ENCODE measurements around the gene PIAS1. TPM values are rescaled to one million over a fixed set of nuclear protein-coding genes. Genes with fewer than 3 reads are reported as not detected.

PIAS1 gene
- total RNA-seq, 1 experiment from 2014 or later = 25.9 TPM

- TF ChIP-seq EZH2 (IDR thresholded peaks at IDR 0.05) (no peak), RAD21 (IDR thresholded peaks at IDR 0.05; ENCODE audit: low read depth) (no peak)
Measured at GRCh38 chr15:68126396-68126795, 72.3 kb downstream of the PIAS1 start (continued).

DNA sequence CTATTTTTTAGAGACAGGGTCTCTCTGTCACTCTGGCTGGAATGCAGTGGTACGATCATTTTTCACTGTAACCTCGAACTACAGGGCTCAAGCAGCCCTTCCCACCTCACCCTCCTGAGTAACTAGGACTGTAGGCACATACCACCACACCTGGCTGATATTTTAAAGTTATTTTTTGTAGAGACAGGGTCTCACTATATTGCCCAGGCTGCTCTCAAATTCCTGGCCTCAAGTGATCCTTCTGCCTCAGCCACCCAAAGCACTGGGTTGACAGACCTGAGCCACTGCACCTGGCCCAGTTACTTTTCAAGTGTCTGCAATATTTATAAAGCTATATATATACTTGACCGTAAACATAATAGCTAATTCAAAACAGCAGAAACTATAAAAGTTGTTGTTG lies 75.0 kb downstream of the PIAS1 start:
- H3K36me3 ChIP-seq (ENCODE audit: control insufficient read depth in 1 of 2, insufficient read depth in 2 of 2, low read length in 2 of 2) = no peaks in the 10 kb centered on the region
- H3K4me2 ChIP-seq (ENCODE audit: low read length) = no peak overlapping the region
- H3K79me2 ChIP-seq (ENCODE audit: insufficient read depth, low read length) = peaks cover 33% of the 10 kb centered on the region
- H3K9me2 ChIP-seq (ENCODE audit: insufficient read depth) = no peaks in the 10 kb centered on the region
- H4K20me1 ChIP-seq (ENCODE audit: insufficient read depth) = no peaks in the 10 kb centered on the region
- no peak overlapping the region for H3K27ac ChIP-seq (ENCODE audit: low read depth, low read length)
- RAD21 ChIA-PET (ENCODE audit: low non-redundant PET in 1 of 2, low total read pairs in 2 of 2, uncharacterized antibody in 2 of 2, unreplicated experiment in 2 of 2) = no interaction called here
- TF ChIP-seq MAX (IDR thresholded peaks at IDR 0.05) (no peak), SP1 (IDR thresholded peaks at IDR 0.05; ENCODE audit: low read depth) (no peak), ZFX (IDR thresholded peaks at IDR 0.05) (no peak), REST (IDR thresholded peaks at IDR 0.05; ENCODE audit: low read depth) (no peak), POLR2A (IDR thresholded peaks at IDR 0.05; ENCODE audit: borderline replicate concordance, extremely low read depth, insufficient read depth, insufficient read length) (no peak), JUND (IDR thresholded peaks at IDR 0.05) (no peak), SRF (IDR thresholded peaks at IDR 0.05; ENCODE audit: low read depth) (no peak), RAD21 (IDR thresholded peaks at IDR 0.05; ENCODE audit: low read depth) (no peak)
- POLR2A ChIA-PET = no interaction called here
- intact Hi-C loops (cut with micrococcal nuclease) = no loop called here
- no peaks in the 10 kb centered on the region for H3K9me3 ChIP-seq (ENCODE audit: control insufficient read depth in 1 of 2, insufficient read depth in 1 of 2, low read depth in 1 of 2, low read length in 2 of 2)
- no TSS peak for BruUV-seq (replicated peaks)
- H3K4me3 ChIP-seq (replicated peaks in 1 of 2; ENCODE audit: low read depth in 1 of 2, low read length in 2 of 2) = no peak overlapping the region
- ATAC-seq (no peak), DNase-seq (ENCODE audit: low read depth, low spot score) (no peak)
- H3K4me1 ChIP-seq (ENCODE audit: control insufficient read depth in 1 of 2, insufficient read depth in 2 of 2, low read length in 2 of 2) = peaks cover 6 to 10% of the 10 kb centered on the region in 2 experiments; a peak in 3 of 4 replicates
- CTCF ChIA-PET = no interaction called here
- no peak overlapping the region for H2AFZ ChIP-seq (ENCODE audit: low read depth, low read length, poor library complexity, severe bottlenecking)
- H3K9ac ChIP-seq (ENCODE audit: low read length) = no peak overlapping the region
- H3K27me3 ChIP-seq (ENCODE audit: insufficient read depth, low read length) = no peaks in the 10 kb centered on the region

Data from HCT116 (cell line).